ENCODE results near the gene TEAD3.
A peak's percentile ranks its signal among the peaks of the same experiment; 100 is the strongest.

TEAD3 gene

DNA sequence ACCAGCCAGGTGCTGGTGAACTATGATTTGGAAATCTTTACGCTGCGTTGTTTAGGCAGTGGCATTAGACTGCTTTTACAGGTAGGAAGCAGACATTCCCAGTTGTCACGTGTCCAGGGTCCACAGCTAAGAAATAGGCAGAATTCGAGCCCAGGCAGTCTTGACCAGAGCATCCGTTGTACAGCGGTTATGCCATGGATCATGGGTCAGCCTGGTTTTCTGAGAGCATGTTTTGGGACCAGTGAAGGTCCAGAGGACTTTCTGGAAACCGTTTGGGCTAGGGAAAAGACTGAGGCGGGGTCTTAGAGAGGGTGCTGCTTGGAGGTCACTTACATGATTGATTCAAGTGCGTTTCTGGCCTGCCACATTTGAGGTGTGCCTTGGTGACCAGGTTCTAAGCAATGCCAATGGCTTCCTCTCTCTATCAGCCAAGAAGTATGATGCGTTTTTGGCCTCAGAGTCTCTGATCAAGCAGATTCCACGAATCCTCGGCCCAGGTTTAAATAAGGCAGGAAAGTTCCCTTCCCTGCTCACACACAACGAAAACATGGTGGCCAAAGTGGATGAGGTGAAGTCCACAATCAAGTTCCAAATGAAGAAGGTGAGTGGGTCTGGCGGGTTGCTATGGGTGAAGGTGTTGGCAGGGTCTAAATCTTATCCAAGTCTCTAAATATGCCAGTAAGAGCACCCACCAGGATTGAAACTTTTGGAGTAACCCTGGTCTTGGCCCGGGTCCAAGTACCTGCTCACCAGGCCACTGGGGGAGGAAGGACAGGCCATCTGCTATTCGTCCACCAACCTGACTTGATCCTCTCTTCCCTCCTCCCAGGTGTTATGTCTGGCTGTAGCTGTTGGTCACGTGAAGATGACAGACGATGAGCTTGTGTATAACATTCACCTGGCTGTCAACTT, 26.9 kb downstream of the TEAD3 start:
- Mint-ChIP-seq H3K9me3 (no peaks in the 10 kb centered on the region), H3K4me1 (peaks cover 21% of the 10 kb centered on the region), H3K4me3 (peak overlapping the region; percentile 97), H3K27me3 (no peaks in the 10 kb centered on the region), H3K36me3 (peaks cover 20% of the 10 kb centered on the region), H3K27ac (peak overlapping the region; percentile 97)
- DNase-seq (ENCODE audit: low spot score in 2 of 2) (no peak), ATAC-seq (ENCODE audit: low read depth) (no peak)

DNA sequence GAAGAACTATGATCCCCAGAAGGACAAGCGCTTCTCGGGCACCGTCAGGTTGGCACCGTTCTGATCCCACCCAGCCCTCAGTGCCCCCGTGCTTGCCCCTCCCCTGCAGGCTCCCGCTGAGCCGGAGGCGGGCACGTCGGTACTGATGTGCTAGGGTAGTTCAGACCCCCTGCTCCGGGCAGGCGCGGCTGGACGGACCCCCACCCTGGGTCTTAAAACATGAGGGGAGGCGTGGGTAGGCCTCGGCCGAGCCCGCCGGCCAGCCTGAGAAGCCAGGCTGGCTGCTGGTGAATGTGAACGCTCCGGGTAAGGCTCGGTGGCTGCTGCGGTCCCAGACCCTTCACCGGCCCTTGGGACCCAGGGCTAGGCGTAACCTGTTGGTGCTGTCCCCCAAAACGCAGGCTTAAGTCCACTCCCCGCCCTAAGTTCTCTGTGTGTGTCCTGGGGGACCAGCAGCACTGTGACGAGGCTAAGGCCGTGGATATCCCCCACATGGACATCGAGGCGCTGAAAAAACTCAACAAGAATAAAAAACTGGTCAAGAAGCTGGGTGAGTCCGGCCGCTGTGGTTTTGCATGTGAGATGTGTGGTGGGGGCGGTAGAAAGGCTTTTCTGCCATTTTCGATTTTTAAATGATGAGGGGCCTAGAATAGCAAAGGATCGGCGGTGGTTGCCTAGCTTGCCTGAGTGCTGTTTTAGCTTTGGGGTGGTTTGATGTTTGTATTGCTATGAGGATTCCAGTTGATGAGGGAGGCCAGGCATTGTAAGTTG, 27.7 kb downstream of the TEAD3 start:
- Mint-ChIP-seq H3K27ac (peak overlapping the region; percentile 97), H3K9me3 (no peaks in the 10 kb centered on the region), H3K36me3 (peaks cover 20% of the 10 kb centered on the region), H3K4me3 (peak overlapping the region; percentile 97), H3K4me1 (peaks cover 21% of the 10 kb centered on the region), H3K27me3 (no peaks in the 10 kb centered on the region)
- ATAC-seq (ENCODE audit: low read depth) (no peak), DNase-seq (ENCODE audit: low spot score in 2 of 2) (no peak)

DNA sequence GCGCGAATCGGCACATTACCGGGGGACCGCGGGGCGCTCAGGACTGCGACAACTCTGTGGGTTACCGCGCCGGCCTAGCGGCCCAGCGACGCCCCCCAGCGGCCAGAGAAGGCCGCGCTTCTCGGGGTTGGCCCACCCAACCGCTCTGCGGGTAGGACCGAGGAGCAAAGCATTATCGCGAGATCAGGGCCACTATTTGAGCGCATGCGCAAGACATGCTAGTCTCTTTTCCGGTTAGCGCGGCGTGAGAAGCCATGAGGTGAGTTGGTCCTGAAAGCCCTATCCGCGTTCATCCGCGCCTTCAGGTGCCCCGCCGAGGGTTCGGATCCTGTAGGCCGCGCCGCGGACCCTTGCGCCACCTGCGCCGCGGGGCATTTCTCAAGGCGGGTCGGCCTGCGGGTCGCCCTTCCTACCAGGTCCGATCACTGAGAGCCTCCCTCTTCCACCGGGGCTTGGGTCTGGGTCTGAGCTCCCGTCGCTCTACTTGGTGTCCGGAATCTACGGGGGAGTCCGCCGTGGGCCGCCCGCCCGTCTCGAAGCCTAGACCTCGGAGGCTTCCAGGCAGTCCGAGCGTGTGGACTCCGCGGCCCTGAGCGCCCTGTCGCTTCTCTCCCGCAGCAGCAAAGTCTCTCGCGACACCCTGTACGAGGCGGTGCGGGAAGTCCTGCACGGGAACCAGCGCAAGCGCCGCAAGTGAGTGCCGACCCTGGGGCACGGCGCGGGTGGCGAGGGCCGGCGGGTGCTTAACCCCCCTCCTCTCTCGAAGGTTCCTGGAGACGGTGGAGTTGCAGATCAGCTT, 28.5 kb downstream of the TEAD3 start, which contains the start of gene RPL10A:
Gene RPL10A (plus strand): TSS at position 221 of the 799 bp plus-strand sequence. CDS start 34 bp downstream, at position 255.
- Mint-ChIP-seq H3K27ac (peak within 1 kb of the TSS; percentile 97), H3K9me3 (no peaks in the 10 kb centered on the region), H3K27me3 (no peaks in the 10 kb centered on the region), H3K4me3 (peak within 1 kb of the TSS; percentile 97), H3K36me3 (peaks cover 20% of the 10 kb centered on the region), H3K4me1 (peaks cover 21% of the 10 kb centered on the region)
- peak; percentile 83 for ATAC-seq (ENCODE audit: low read depth)
- peak; percentile 92 to 95 for DNase-seq (ENCODE audit: low spot score in 2 of 2)

DNA sequence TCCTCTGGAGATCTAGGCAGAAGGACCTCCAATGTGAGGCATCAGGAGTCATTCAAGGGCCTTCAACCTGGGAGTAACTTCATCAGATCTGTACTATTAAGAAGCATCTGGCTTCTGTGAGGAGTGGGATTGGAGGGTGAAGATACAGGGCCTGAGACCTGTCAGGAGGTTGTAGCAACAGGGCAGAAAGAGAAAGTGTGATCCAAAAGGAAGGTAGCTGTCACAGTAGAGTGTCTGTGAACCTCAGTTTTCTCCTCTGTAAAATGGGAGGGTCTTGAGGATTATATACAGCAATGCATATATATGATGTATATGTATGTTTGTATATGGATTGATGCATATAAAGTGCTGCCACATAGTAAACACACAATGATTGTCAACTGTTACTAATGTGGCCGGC, 31.2 kb downstream of the TEAD3 start:
- Mint-ChIP-seq H3K27ac (no peak overlapping the region), H3K4me3 (no peak overlapping the region), H3K27me3 (no peaks in the 10 kb centered on the region), H3K9me3 (no peaks in the 10 kb centered on the region), H3K4me1 (peaks cover 18% of the 10 kb centered on the region), H3K36me3 (peaks cover 19% of the 10 kb centered on the region)
- DNase-seq (ENCODE audit: low spot score in 2 of 2) (no peak), ATAC-seq (ENCODE audit: low read depth) (no peak)

DNA sequence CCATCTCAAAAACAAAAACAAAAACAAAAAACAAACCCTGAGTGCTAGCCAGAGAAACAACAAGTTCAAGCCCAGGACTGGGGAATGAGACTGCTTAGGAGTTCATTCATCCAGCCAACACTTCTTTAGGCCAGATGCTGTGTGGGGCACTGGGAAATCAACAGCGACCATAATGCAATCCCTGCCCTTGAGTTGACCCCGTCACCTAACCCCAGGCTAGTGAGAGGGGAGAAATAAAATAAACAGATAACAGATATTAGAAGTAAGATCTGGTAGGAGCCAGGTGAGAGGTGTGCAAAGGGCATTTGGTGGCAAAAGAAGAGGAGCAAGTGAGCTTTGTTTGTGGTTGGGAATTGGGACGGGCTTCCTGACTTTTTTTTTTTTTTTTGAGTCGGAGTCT, 33.6 kb downstream of the TEAD3 start:
- Mint-ChIP-seq H3K36me3 (peaks cover 16% of the 10 kb centered on the region), H3K4me1 (peaks cover 4% of the 10 kb centered on the region), H3K27ac (no peak overlapping the region), H3K4me3 (no peak overlapping the region), H3K9me3 (no peaks in the 10 kb centered on the region), H3K27me3 (no peaks in the 10 kb centered on the region)
- ATAC-seq (ENCODE audit: low read depth) (no peak), DNase-seq (ENCODE audit: low spot score in 2 of 2) (no peak)

DNA sequence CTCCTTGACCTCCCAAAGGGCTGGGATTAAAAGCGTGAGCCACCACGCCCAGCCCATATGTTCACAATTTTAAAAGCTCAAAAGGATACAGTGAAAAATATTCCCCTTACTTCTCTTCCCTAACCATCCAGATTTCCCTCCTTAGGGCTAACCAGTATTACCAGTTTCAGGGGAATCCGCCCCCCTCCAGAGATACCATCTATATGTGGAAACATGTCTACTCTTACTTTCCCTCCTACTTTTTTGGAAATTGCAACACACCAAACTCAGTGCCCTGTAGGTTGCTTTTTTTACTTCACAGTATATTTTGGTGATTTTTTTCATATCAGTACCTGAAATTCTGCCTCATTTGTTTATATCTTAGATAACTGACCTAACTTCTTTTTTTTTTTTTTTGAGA, 35.6 kb downstream of the TEAD3 start:
- DNase-seq (ENCODE audit: low spot score in 2 of 2) (no peak), ATAC-seq (ENCODE audit: low read depth) (no peak)
- no peak overlapping the region for H3K4me3 Mint-ChIP-seq
- peaks cover 14% of the 10 kb centered on the region for H3K36me3 Mint-ChIP-seq
- no peak overlapping the region for H3K27ac Mint-ChIP-seq
- H3K27me3 Mint-ChIP-seq: no peaks in the 10 kb centered on the region
- H3K9me3 Mint-ChIP-seq: no peaks in the 10 kb centered on the region
- peaks cover 5% of the 10 kb centered on the region for H3K4me1 Mint-ChIP-seq

DNA sequence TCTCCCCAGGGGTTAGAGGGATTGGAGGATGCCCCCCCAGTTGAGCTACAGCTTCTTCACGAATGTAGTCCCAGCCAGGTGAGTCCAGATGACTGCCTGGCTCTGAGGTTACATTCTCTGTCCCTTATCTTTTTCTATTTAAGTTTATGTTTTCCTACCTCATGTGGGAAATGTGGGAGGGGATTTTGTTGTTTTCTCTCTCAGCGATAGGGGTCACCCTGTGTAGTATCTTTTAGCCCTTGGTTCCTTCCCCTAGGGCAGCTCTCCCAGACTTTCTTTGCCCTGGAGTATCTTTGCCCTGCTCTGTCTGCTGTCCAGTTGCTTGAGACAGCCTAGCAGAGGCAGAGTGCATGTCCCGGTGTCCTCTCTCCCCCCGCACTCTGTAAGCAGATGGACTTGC, 39.0 kb downstream of the TEAD3 start:
- Mint-ChIP-seq H3K9me3 (no peaks in the 10 kb centered on the region), H3K27me3 (no peaks in the 10 kb centered on the region), H3K36me3 (peaks cover 19% of the 10 kb centered on the region), H3K4me3 (no peak overlapping the region), H3K4me1 (peaks cover 13% of the 10 kb centered on the region), H3K27ac (peak overlapping the region; percentile 36)
- ATAC-seq (ENCODE audit: low read depth): no peak
- no peak for DNase-seq (ENCODE audit: low spot score in 2 of 2)

DNA sequence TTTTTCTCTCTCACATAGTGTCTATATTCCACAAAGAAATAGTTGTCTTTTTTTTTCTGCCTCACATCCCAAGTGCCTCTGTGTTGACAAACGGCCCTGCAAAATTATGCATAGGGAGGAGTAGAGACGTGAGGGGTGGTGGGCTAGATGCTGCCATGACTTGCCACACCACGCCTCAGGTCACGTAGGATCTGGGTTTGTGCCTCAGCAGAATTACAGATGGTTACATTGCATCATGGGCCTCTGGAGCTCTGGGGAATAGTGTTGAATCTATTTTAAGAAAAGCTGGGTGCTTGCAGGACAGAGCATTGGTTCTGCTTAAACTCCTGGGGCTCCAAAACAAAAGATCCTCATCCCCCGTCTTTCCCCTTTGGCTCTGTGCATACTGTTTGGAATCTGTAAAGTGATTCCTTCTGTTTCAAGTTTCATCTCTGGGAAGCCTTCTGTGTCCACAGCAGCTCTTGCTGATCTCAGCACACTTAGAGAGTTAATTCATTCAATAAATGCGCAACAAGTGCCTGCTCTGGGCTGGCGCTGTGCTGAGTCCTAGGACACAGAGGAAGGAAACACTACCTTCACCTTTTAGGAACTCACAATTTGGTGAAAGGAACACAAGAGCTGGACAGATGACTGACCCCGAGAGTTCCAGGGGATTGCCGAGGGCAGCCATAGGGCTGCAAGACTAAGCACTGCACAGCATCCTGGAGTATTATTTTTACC, 42.3 kb downstream of the TEAD3 start:
- Mint-ChIP-seq H3K27ac (no peak overlapping the region), H3K36me3 (peaks cover 13% of the 10 kb centered on the region), H3K4me1 (peaks cover 25% of the 10 kb centered on the region), H3K27me3 (no peaks in the 10 kb centered on the region), H3K4me3 (peak overlapping the region; percentile 27), H3K9me3 (no peaks in the 10 kb centered on the region)
- DNase-seq (ENCODE audit: low spot score in 2 of 2): no peak
- no peak for ATAC-seq (ENCODE audit: low read depth)

DNA sequence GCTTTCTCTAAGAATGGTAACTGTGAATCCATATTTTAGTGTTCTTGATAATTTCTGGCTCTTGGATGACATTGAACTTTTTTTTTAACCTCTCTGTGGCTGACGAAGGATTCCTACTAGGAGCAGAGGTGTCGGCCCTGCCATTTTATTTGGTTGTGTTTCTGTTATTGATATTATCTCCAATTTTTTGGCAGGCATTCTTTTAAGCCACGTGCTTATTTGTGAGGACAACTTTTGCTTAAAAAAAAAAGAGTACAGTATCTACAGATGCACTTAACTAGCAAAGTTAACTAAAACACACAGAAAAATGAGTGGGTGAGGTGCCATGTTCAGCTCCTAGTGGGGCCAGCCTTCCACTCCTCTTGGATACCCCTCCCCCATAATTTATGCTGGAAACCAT, 43.6 kb downstream of the TEAD3 start:
- ATAC-seq (ENCODE audit: low read depth) (no peak), DNase-seq (ENCODE audit: low spot score in 2 of 2) (no peak)
- Mint-ChIP-seq H3K27ac (no peak overlapping the region), H3K9me3 (no peaks in the 10 kb centered on the region), H3K4me1 (peaks cover 25% of the 10 kb centered on the region), H3K36me3 (peaks cover 8% of the 10 kb centered on the region), H3K4me3 (peak overlapping the region; percentile 74), H3K27me3 (no peaks in the 10 kb centered on the region)

DNA sequence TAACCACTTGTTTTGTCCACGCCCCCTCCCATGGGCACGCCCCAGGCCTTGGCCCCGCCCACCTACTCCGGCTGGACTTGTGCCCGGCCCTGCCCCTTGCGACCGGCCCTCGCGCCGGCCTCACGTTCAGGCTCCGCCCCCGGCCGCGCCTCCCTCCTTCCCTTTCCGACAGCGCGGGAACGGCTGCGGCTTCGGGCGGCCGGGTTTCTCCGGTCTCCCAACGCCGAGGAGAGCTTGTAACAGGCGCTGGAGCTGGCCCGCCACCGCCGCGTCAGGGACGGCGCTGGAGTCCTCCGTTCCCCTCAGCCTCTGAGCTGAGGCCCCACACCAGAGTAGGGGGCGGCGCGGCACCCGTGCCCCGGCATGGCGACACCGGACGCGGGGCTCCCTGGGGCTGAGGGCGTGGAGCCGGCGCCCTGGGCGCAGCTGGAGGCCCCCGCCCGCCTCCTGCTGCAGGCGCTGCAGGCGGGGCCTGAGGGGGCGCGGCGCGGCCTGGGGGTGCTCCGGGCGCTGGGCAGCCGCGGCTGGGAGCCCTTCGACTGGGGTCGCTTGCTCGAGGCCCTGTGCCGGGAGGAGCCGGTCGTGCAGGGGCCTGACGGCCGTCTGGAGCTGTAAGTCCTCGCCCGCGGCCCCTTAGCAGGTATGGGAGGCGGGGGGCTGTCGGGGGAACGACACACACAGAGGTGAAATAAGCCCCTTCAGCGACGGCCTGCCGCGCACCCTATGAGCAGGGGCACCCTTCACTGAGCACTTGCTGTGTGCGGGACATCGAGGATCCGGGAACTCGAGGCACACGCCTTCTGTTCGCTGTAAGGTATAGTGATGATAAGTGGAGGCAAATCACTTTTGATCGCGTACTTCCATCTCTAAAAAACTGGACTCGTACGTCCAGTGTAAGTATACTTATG, 44.4 kb downstream of the TEAD3 start, which contains the start of gene FANCE:
Gene FANCE (plus strand): TSS at position 156 of the 908 bp plus-strand sequence. CDS start 208 bp downstream, at position 364.
- peaks cover 22% of the 10 kb centered on the region for H3K4me1 Mint-ChIP-seq
- peak; percentile 79 to 91 for DNase-seq (ENCODE audit: low spot score in 2 of 2)

DNA sequence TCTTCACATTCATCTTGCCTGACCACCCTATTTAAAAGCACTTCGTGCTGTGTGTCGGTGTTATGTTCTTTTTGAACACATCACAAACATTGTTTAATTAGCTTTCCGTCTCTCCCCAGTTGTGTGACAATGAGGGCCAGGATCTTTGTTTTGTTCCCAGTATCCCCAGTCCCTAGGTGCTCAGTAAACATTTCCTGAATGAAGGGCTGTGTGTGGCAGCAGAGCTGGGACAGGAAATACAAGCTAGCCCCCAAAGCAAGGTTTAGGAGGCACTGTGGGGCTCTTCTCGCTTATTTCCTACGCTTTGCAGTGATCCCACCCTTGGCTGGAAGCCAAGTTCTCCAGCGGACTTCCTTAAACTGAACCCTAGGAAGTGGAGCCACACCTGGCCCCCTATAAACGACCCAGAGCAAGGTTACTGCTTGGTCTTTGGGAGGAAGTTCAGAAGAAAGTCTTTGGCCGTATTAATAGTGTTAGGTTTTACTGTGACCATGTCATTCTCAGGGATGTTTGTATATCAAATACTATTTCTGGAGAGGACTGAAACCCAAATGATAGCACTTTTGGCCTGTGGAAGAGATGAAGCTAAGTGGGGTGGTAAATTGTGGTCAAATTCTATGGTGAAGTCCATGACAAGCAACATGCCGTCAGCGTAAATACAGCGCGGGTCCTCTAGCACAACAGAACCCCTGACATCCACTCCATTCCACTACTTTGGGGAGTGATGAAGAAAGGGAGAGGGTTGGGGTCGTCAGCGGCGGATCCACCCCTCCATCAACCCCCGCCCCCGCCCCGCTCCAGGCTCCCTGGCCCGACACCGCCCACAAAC, 45.3 kb downstream of the TEAD3 start:
- Mint-ChIP-seq H3K9me3 (no peaks in the 10 kb centered on the region), H3K27me3 (no peaks in the 10 kb centered on the region), H3K4me1 (peaks cover 22% of the 10 kb centered on the region), H3K36me3 (peaks cover 8% of the 10 kb centered on the region), H3K4me3 (peak overlapping the region; percentile 94), H3K27ac (peak overlapping the region; percentile 78)
- DNase-seq (ENCODE audit: low spot score in 2 of 2) (no peak), ATAC-seq (ENCODE audit: low read depth) (peak; percentile 4)

More for the DNA sequence above, 44.4 kb downstream of the TEAD3 start, which contains the start of gene FANCE:
- Mint-ChIP-seq H3K36me3 (peaks cover 8% of the 10 kb centered on the region), H3K4me3 (peak within 1 kb of the TSS; percentile 94), H3K27me3 (no peaks in the 10 kb centered on the region), H3K27ac (peak within 1 kb of the TSS; percentile 78), H3K9me3 (no peaks in the 10 kb centered on the region)
- ATAC-seq (ENCODE audit: low read depth): peak; percentile 79

Measured in memory B cell (primary cell).